NOMO-1 treated with dmso at 0.1 percent for 144 hours (cell line): ENCODE data around the gene TMEM151A.
A peak's percentile ranks its signal among the peaks of the same experiment; 100 is the strongest.
"Not testable (repeated sequence)": the region's sequence is repeated elsewhere in the genome, so short reads cannot be mapped to it uniquely, and the experiment has no call there.

Source experiments
- DNase-seq: peaks from one replicate; lab custom pipeline; 2025; ENCODE audit not compliant: unreplicated experiment; lab: John Stamatoyannopoulos, UW

Gene TMEM151A

DNA sequence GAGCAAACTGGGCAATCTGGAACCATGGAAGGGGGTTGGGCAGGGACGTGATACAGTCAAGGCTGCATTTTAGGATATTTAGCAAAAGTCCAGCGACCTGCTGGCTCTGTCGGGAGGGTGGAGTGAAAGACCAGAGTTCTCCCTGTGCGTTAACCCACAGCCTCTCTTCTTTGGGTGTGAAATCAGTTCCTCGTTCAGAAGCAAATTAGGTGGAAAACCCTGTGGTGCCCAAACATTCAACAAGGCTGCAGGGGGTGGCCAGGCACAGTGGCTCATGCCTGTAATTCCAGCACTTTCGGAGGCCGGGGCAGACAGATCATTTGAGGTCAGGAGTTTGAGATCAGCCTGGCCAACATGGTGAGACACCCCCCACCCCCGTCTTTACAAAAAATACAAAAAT is 5.9 kb downstream of the TMEM151A start:
- DNase-seq, result no peak

DNA sequence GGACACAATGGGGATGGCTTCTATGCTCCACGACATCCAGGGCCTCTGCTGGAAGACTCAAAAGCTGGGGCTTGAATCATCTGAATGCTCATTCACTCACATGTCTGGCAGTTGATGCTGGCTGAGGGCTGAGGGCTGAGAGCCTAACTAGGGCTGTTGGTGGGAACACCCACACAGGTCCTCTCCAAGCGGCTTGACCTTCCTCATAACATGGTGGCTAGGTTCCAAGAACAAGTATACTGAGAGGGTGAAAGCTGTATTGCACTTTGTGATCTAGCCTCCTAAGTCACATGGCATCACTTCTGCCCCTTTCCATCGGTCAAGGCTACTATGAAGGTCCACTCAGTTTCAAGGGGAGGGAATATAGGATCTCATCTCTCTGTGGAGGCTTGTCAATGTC is 7.5 kb downstream of the TMEM151A start:
- DNase-seq, result no peak

GRCh38 chr11:66302656-66303055 is 11.0 kb downstream of the TMEM151A start:
- no peak for DNase-seq

GRCh38 chr11:66309475-66309874 is 17.8 kb downstream of the TMEM151A start:
- no peak for DNase-seq

- no peak for DNase-seq
Measured at GRCh38 chr11:66310324-66310723, 18.6 kb downstream of the TMEM151A start.

- not testable (repeated sequence) for DNase-seq
Measured at GRCh38 chr11:66310803-66311440, 19.2 kb downstream of the TMEM151A start.

GRCh38 chr11:66311470-66311964 is 19.8 kb downstream of the TMEM151A start:
- DNase-seq, result no peak

GRCh38 chr11:66311965-66312548 is 20.4 kb downstream of the TMEM151A start:
- DNase-seq, result peak; percentile 88

GRCh38 chr11:66312549-66313320 is 21.0 kb downstream of the TMEM151A start:
- peak; percentile 97 for DNase-seq

DNA sequence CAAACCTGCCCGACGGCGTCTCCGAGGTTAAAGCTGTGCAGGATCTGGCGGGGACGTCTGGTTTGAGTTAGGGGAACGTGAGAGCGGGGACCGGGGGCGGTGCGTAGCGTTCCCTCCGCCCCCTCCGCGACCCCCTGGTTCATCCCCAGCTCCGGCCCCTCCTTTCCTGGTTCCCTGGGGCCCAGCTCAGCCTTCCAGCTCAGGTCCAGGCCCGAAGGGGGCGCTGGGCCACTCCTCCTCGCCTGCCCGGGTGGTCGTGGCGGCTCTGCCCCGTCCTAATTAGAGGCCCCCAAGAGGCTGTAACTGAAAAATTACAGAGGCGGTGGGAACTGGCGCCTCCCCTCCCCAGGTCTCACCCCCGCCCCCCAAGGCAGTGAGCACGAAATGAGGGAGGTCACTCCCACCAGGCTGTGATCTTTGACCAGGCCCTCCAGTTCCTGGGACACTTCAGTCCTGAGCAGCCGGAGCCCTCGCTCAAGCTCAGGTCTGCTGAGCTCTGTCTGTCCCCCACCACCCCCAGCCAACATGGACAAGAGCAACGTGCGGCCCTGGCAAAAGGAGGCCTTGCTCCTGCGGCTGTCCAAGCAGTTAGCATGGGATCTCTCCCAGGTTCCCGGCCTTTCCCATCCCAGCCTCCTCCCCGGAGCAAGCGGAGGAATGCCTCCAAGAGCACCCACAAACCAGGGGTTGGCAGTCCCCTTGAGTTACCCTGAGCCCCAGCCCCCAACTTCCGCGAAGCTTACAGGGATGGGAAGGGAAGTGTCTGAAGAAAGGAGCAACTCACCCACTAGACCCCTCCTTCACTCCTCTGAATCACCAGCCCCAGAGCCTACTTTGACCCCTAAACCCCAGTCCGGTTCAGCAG is 21.9 kb downstream of the TMEM151A start:
- no peak for DNase-seq

DNA sequence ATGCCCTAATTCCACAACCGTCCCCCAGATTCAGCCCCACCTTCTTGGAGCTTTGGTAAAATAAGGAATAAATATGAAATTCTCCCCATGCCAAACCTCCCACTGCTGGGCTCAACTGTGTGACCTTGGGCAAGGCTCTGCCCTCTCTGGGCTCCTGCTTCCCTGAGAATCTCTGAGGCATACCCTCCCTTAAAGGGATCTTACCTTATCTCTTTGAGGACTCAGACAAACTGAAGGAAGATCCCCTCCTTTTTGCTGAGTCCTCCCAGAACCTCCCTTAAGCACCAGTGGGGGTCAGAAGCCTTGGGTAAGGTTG is 22.4 kb downstream of the TMEM151A start:
- no peak for DNase-seq

DNA sequence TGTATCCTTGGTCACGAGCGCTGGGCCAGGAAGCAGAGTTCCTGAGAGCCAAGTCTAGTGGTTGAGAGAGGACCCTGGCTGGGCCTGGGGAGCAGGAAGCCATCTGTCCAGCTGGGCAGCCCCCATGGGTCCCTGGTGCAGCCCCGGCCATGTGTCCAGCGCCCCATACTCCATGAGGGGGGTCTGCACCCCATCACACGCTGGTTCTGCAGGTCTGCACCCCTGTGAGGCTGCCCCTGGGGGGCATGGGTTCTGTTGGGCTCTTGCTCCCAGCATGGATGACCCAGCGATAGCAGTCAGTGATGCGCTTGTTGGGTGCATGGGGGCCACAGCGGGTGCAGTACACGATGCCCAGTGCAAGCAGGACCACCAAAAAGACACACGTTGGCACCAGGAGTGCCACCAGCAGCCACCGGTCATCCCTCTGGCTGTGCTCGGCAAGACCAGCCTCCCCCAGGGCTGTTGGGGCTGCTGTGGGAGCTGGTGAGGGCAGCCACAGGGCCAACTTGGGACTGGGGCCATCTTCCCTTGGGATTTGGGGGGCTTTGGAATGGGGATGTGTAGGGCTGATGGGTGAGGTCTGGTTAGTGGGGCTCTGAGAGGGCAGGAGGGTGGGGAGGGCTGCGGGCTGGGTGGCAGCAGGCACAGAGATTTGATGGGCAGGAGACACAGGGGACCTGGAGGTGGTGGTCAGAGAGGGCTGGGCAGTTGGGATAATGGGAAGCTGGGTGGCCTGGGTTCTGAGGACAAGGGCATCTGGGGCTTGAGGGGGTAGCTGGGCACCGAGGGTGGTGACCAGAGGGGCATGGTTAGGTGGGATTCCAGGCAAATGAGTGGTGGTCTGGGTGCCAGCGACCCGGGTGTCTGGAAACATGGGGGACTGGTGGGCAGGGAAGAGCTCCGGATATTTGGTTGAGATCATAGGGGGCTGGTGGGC is 23.1 kb downstream of the TMEM151A start:
- DNase-seq, result no peak

- no peak for DNase-seq
Measured at GRCh38 chr11:66315498-66315885, 23.8 kb downstream of the TMEM151A start.

GRCh38 chr11:66315921-66316811 is 24.5 kb downstream of the TMEM151A start:
- no peak for DNase-seq

GRCh38 chr11:66316849-66317251 is 25.2 kb downstream of the TMEM151A start, which contains the start of gene CD248:
CD248 (minus strand) TSS chr11:66317044; CDS start chr11:66317027, 17 bp downstream.
- no peak for DNase-seq

- no peak for DNase-seq
Measured at GRCh38 chr11:66317322-66317722, 25.6 kb downstream of the TMEM151A start.

DNA sequence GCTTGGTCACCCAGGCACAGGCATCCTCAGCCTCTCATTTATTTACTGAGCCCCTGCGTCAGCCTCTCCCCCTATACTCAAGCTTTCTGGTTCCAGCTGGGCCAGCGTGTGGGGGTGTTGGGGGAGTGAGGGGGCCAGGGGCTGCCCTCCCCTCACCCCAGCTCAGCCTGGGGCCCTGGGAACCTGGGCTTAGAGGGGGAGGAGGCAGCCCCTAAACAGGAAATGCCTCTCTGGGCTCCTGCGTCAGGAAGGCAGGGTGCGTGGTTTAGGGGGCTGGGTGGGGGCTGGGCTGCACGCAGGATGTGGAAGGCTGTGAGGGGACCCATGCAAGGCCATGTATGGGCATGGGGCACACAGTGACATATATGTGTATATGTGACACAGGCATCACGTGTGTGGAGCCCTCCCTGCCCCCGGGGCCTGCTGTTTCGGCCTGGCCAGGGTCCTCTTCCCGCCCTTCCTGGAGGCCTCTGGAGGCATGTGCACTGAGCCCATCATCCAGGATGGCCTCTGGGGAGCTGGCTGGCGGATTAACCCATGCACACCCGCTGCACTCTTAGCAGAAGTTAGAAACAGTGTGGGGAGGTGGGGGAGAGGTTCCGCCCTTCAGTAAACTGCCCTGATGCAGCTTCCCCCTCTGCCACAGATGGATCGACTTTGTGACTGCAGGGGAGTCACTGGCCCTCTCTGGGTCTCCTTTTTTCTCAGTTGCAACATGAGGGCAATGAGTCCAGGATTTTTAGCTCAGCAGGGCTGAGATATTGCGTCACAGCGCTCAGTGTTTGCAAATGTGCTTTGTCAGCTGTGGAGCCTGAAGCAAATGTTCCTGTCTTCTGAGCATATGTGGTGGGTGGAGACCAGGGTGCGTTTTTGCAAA is 26.3 kb downstream of the TMEM151A start:
- DNase-seq, result peak; percentile 90

DNA sequence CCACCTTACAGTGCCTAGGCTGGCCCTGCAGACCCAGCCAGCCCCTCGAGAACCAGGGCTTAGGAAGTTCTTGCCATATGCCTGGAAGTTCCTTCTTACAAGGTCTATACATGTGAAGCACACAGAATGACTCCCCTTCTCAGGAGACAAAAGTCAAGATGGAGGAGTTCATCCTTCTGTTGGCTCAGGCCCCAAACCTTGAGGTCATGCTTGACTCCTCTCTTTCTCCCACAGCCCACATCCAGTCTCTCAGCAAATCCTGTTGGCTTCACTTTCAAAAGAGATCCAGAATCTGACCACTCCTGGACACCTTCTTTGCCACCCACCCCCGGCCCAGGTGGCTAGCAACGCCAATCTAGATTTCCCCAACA is 26.9 kb downstream of the TMEM151A start:
- DNase-seq, result no peak
